Coronary artery (tissue), 2 donors: Measurements from ENCODE around the gene FAM240B.
A peak's percentile ranks its signal among the peaks of the same experiment; 100 is the strongest.

Source experiments
- DNase-seq: peaks from one replicate; pipeline ENCODE4 v3.0.0-alpha.2; 2017; ENCODE audit warnings: low spot score
- H3K27ac ChIP-seq, 2 donors: fragments of 200-600 bp; sonication (generic); one replicate each; pipeline ENCODE4 v1.5.1; 2016 to 2019
- H3K4me3 ChIP-seq: fragments of 200-600 bp; sonication (generic); 2 replicates; pipeline ENCODE4 v1.5.1; 2016; ENCODE audit warnings: mild to moderate bottlenecking, moderate library complexity
- CTCF ChIP-seq: fragments of 200-600 bp; sonication (generic); IDR thresholded peaks from one replicate; pipeline ENCODE4 v1.5.1; 2019; ENCODE audit warnings: antibody characterized with exemption

FAM240B gene

GRCh38 chr9:38659538-38659937, 60.4 kb downstream of the FAM240B start:
- H3K4me3 ChIP-seq: no peak overlapping the region
- no peak for DNase-seq
- no peak overlapping the region for H3K27ac ChIP-seq
- no peak for TF ChIP-seq CTCF

- TF ChIP-seq CTCF: no peak
- Histone ChIP-seq H3K4me3 (no peak overlapping the region), H3K27ac (no peak overlapping the region)
- DNase-seq: no peak
Observed at GRCh38 chr9:38656896-38657295, 63.0 kb downstream of the FAM240B start.

GRCh38 chr9:38652486-38652885, 67.4 kb downstream of the FAM240B start:
- DNase-seq: peak; percentile 9
- no peak for TF ChIP-seq CTCF
- Histone ChIP-seq H3K27ac (no peak overlapping the region), H3K4me3 (no peak overlapping the region)

- H3K27ac ChIP-seq: no peak overlapping the region
- no peak for TF ChIP-seq CTCF
- no peak overlapping the region for H3K4me3 ChIP-seq
- DNase-seq: peak; percentile 35
Observed at GRCh38 chr9:38652044-38652443, 67.9 kb downstream of the FAM240B start.

- no peak overlapping the region for H3K27ac ChIP-seq
- DNase-seq: peak; percentile 46
- no peak overlapping the region for H3K4me3 ChIP-seq
- no peak for TF ChIP-seq CTCF
Observed at GRCh38 chr9:38651400-38652042, 68.4 kb downstream of the FAM240B start.

- Histone ChIP-seq H3K4me3 (no peak overlapping the region), H3K27ac (no peak overlapping the region)
- no peak for DNase-seq
- no peak for TF ChIP-seq CTCF
Observed at GRCh38 chr9:38650564-38650963, 69.4 kb downstream of the FAM240B start.

GRCh38 chr9:38649731-38650363, 70.1 kb downstream of the FAM240B start:
- no peak for TF ChIP-seq CTCF
- Histone ChIP-seq H3K27ac (no peak overlapping the region), H3K4me3 (no peak overlapping the region)
- DNase-seq: no peak
